NCI-H748 (cell line): Measurements from ENCODE around the gene TDRD9.

Experiments
- DNase-seq: peaks from one replicate; lab custom pipeline; 2025; ENCODE audit not compliant: unreplicated experiment; lab: John Stamatoyannopoulos, UW

Gene TDRD9

DNA sequence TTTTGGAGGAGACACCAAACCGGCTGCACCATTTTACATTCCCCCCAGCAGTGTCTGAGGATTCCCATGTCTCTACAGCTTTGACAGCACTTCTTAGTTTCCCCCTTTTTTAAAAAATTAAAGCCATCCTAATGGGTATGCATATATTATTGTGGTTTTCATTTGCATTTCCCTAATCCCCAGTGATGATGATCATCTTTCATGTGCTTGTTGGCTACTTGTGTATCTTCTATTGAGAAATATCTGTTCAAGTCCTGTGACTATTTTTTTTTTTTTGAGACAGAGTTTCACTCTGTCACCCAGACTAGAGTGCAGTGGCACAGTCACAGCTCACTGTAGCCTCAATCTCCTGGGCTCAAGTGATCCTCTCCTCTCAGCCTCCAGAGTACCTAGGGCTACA lies 134.0 kb downstream of the TDRD9 start:
- DNase-seq, result no peak

DNA sequence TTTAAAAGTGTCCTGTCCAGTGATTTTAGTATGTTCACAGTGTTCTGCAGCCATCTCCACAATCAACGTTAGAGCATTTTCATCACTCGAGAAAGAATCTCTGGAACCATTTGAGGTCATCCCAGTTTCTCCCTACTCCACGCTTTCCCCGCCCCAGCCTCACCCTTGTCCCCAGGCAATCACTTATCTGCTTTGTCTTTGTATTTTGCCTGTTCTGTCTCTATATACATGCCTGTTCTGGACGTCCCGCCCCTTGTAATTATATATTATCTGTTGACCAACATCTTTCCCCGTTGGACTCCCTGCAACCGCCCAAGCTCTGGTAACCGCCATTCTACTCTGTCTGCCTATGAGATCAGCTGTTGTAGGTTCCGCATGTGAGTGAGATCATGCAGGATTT lies 135.7 kb downstream of the TDRD9 start:
- DNase-seq, result peak; percentile 31

DNA sequence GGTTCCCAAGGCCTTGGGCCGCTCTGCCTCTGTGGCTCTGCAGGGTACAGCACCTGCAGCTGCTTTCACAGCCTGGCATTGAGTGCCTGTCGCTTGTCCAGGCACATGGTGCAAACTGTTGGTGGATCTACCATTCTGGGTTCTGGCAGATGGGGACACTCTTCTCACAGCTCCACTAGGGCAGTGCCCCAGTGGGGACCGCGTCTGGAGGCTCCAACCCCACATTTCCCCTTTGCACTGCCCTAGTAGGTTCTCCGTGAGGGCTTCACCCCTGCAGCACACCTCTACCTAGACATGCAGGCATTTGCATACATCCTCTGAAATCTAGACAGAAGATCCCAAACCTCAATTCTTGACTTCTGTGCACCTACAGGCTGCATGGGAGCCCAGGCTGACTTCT lies 138.0 kb downstream of the TDRD9 start:
- DNase-seq, result no peak

DNA sequence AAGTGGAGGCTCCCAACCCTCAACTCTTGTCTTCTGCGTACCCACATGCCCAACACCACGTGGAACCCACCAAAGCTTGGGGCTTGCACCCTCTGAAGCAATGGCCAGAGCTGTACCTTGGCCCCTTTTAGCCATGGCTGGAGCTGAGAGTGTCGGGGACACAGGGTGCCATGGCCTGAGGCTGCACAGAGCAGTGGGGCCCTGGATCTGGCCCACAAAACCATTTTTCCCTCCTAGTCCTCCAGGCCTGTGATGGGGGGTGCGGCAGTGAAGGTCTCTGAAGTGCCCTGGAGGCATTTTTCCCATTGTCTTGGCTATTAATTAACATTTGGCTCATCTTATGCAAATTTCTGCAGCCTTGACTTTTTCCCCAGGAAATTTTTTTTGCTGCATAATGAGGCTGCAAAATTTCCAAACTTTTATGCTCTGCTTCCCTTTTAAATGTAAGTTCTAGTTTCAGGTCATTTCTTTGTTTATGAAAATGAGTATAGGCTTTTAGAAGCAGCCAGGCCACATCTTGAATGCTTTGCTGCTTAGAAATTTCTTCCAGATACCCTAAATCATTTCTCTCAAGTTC lies 138.6 kb downstream of the TDRD9 start:
- DNase-seq, result no peak

DNA sequence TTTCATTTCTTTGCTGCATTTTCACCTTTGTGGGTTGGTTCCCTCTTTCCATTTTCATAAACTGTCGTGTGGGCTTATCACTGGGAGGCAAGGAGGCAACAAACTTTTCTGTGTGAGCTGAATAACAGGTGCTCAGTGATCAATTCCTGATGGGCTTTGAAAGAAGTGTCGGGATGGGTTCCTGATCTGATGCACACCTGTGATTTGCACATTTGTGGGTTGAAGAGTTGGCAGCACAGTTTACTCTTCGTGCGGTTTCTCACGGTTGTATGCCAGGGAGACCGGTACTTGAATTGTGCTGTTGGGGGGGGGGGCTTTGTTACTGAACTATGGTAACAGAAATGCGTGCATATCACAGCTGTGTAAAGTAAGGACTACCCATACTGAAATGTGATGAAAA lies 141.3 kb downstream of the TDRD9 start:
- DNase-seq, result no peak

DNA sequence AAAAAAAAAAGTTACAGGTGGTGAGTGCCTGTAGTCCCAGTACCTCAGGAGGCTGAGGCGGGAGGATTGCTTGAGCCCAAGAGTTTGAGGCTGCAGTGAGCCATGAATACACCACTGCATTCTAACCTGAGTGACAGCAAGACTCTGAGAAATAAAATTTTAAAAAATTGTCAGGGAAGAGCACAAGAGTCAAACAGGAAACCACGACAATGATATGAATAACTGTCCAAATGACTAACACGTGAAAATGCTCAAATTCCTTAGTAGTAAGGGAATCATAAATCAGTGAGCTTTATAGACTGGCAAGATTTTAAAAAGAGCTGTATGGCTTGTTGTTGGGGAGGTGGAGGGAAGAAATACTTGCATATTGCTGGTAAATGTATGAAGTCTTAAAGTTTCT lies 144.3 kb downstream of the TDRD9 start:
- no peak for DNase-seq

DNA sequence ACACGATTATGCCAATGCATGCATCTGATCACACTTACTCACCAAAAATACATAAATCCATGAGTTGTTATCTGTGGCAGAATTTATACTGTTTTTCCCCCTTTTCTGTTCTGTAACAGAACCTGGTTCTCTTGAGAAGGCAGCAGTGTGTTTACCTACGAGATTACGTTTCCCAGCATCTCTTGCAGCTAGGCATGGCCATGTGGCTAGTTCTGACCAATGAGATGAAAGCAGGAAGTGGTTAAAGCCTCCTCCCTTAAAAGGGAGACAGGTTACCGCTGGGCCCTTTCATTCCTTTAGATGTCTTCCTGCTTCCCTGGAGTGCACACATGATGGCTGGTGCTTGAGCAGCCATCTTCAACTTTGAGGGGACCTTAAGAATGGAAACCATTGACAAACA lies 145.5 kb downstream of the TDRD9 start:
- no peak for DNase-seq

DNA sequence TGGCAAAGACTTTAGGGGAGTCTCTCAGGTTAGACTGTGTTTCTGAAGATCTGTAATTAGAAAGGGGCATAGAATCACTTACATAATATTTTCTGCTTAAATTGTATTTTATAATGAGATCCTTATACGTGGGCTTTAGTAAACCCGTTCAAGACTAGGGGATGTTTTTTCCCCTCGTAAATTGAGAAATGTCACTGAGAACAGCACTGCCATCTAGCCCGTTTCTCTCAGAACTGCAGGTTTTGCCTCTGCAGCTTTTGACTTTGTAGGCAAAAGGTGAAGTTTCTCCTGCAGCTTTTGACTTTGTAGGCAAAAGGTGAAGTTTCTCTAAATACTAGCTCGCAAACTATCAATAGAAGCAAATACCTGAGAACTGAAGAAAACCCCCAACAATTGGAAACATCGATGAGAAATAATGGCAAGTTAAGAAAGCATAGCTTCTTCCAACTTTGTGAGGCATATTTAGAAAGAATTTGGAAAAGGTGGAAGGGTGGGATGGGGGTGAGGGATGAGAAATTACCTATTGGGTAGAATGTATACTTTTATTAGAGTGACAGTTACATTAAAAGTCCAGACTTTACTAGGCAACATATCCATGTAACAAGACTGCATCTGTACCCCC lies 147.4 kb downstream of the TDRD9 start:
- peak; percentile 44 for DNase-seq

DNA sequence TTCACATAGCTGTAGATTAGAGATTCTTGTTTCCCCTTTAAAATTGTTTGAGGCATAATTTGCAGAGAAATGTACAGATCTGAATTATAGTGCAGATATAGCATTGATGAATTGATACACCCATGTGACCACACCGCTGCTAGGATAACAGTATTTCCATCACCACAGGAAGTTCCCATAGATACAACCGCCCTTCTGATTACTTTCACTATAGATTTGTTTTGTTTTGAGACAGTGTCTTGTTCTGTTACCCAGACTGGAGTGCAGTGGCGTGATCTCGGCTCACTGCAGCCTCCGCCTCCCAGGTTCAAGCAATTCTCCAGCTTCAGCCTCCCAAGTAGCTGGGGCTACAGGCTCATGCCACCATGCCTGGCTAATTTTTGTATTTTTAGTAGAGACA lies 148.5 kb downstream of the TDRD9 start:
- no peak for DNase-seq

DNA sequence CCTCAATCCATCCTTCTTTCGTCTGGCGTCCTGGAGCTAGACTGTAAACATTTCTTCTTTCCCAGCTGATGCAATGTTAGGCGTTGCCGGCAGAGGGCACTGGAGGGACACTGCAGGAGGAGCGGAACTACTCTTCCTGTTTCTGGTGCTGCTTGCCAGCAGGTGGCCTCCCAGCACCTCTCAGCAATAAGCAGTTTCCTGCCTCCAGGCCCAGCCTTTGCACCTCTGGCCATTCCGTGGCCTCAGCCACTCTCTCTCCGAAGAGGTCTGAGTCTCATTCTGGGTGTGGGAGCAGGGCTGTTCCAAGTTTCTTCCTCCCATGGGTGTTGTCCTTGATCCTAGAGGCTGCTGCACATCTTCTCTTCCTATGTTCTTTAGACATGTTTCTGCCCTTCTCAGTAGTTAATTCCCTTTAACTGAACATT lies 149.8 kb downstream of the TDRD9 start:
- DNase-seq, result peak; percentile 94

DNA sequence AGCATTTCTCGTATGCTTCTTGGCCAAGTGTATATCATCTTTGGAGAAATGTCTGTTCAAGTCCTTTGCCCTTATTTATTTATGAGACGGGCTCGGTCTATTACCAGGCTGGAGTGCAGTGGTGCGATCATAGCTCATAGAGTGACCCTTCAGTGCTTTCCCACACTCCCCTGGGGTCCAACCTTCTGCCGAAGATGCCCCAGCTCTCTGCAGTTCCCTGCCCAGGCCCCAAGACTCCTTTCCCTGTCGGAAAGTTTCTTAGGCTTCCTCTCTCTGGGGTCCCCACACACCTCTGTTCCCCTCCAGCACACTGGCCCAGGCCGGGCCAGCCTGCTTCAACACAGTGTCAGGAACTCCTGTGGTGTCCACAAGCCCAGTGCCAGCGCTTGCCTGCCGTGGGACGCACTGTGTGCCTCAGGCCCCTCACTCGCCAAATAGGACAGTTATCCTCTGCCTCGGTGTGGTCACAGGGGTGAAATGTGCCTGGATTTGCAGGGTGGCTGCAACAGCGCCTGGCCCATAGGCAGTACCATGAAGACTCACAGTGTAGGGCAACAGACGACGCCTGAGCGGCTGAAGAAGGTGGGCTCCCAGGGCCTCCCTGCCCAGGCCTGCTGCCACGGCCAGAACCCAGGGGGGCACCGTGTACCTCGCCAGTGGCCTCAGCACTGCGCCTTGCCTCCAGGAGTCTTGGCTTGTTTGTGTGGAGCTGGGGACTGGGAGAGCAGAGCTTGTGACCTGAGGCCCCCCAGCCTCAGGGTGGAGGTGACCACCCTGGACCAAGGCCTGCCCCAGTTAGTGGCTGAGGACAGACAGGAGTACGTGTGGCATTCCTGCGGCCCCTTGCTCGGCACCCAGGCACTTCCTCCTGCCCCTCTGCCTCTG lies 152.4 kb downstream of the TDRD9 start:
- DNase-seq, result no peak

DNA sequence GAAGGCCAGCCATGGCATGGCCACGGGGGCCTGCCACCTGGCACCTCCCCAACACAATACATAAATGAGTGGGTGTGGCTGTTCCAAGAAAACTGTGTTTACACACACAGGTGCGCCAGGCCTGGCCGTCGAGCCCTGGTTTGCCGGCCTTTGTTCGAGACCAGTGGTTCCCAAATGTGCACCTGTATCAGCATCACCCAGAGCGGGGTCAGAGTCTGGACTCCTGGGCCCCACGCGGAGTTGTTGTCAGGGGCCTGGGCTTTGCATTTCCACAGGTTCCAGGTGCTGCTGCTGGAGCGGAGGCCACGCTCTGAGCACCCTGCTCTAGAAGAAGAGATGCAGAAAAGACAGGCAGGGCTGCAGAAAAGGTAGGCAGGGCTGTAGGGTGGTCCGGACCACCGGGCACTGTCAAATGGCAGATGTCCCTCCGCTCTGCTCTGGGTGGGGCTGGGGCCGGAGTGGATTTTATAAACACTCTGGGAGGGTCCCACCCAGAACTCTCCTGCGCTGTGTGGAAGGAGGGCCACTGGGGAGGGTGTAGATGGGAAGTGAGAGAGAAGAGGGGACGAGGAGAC lies 153.1 kb downstream of the TDRD9 start:
- peak; percentile 88 for DNase-seq

DNA sequence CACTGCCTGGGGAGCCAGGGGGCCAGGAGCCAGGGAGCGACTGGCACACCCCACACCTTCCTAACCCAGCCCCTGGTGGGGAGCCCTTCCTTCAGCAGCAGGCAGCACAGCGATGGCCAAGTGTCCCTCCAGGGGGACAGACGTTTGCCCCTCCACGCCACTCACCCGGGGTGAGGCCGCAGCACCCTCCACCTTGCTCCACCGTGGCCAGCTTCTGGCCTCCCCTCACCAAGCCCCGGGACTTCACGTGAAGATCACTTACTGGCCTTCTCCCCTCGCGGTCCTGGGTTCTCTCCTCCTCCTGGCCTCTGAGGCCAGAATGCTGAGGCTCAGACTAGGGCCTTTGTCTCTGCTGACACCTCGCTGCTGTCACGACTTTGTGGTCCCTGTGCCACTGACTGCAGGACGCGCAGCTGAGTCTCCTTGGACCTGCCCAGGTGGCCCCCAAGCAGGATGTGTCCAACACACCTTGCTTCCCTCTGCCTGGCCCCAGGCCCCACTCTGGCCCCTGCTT lies 153.8 kb downstream of the TDRD9 start:
- no peak for DNase-seq

DNA sequence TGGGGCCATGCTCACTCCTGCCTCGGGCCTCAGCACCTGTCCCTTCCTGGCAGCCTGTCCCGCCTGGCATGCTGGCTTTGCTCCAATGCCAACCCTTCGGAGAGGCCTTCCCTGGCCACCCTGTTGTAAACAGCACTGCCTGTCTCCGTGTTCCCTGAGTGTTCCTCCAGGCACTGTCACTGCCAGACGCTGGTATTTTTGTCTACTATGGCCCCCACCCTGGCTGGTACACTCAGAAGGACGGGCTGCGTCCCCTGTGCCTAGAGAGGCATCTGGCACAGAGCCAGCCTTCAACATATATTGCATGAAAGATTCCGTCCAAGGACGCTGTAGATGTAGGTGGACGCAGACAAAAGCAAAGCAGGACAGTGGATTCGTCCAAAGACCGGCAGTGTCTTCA lies 154.6 kb downstream of the TDRD9 start:
- DNase-seq, result no peak

DNA sequence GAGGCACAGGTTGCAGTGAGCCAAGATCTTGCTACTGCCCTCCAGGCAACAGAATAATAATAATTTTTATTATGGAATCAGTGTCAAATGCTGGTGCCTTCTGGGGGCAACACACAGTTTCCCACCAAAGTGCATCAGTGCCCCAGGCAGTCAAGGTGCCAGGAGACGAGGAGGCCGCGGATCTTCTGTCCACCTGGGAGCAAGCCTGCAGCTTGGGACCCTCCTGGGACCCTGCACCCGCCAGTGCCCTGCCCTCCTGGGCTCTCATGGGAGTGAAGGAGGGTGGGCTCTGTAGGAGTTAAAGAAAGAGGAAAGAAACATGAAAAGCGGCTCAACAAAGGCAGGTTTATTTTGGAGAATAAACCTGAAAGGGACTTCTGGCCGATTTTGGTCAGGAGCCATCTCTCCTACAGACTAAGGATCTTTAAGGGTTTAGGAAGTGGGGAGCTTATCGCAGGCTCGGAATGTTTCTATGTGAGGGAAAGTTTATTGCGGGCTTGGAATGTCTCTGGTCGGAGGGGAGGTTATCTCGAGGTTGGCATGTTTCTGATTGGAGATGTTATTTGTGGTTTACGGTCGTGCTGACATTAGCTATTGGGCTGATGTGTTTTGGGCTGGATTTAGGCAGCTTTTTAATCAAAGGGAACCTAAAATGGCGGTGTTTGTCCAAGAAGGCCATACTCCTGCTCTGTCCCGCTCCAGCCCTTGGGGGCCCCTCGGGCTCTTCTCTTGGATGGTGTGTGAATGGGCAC lies 156.2 kb downstream of the TDRD9 start:
- DNase-seq, result no peak

DNA sequence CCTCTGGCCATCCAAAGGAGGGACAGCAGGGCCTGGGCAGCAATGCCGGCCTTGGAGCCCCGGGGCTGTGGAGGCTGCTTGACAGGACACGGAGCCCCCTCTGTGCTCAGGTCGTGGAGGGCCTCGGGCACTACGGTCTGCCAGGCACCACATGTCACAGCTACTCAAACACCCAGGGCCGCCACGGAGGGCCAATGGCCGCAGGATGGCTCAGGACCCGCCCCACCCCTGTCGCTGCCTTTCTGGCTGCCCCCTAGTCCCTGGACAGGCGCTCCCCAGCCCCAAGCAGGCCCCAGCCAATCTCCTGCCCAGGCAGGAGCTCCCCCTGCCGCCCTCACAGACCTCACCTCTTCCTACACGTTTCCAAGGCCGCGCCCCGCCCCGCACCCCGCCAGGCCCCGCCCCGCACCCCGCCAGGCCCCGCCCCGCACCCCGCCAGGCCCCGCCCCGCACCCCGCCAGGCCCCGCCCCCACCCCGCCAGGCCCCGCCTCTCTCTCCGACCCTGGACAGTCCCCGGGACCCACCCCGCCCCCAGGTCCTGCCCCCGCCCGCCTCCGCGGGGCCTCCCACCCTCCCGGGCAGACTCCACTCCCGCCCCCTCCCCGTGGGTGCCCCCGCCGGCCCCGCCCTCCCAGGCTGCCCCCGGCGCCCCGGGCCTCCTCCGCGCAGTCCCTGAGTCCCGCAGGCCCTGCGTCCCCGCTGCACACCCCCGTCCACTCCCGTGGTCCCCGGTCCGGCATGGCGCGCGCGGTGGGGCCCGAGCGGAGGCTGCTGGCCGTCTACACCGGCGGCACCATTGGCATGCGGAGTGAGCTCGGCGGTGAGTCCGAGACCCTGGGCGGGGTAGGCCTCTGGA lies 157.0 kb downstream of the TDRD9 start, which contains the start of gene ASPG:
Gene ASPG, plus strand, starts transcription at position 669 of the 857 bp plus-strand sequence. Its CDS starts 71 bp downstream, at position 740.
- DNase-seq, result no peak

DNA sequence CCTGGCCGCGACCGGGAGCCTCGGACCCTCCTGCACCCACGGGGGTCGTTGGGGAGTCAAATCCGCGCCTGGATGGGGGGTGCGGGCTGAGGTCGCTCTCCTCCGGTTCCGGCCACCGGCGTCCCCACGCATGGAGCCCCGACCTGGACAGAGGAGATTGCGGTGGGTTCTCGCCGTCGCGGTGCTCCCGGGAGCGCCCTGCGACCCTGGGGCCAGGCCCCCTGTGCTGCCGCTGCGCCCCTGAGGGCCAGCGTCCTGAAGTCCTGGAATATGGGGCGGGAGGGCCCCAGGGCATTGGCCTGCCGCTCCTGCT lies 157.6 kb downstream of the TDRD9 start:
- no peak for DNase-seq

DNA sequence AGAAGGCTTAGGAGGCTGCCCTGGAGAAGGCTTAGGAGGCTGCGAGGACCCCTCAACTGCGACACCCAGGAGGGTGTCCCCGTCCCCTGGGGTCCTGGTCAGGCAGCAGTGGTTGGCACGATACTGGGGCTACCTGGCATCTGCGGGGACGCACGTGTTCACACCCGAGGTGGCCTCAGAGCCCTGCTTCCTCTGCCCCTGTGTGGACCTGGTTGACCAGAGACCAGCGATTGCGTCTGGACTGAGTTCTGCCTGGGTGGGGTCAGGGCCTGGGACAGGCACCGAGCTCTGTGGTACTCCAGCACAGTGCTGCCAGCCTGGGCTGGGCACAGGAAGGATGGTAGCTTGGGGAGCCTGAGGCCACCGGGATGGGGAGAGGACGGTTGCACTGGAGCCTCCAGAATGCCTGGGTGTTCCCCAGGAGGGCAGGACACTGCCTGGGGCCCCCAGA lies 158.0 kb downstream of the TDRD9 start:
- DNase-seq, result no peak

DNA sequence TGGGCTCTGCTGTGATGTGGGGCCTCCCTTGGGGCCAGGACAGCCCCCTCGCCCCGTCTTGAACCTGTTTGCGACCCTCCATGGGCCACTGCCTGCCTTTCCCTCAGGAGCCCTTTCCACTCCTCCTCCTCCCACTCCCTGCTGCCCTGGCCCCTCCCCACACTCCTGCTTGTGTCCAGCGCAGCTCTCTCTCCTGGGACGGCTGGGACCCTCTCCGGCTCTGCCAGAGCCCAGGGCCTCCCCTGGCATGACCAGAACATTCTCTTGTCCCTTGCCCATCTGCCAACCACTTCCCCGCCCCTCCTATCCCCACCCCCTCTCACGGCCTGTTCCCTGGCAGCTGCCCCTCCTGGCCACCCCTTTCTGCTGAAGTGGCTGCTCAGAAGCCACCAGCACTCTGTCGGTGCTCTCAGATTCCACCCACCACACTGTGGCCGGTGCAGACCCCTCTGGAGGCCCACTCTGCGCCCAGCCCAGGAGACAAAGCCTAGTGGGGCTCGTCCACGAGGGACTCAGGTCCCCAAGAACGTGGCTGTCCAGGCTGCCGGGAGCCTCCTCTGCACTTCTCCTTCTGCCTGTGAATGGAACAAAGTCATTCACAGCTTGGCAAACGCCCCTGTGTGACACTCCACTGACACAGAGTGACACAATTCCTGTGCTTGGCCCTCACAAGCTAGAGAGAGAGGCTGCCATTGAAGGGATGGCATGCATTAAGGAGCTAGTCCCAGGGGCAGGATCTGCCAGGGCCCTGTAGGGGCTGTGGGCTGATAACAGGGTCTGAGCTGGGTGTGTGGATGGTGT lies 158.6 kb downstream of the TDRD9 start:
- DNase-seq, result no peak
